Peyer's patch (tissue), 4 donors: ENCODE data around the gene BAIAP2L1. TPM values are rescaled to one million over a fixed set of nuclear protein-coding genes. Genes with fewer than 3 reads are reported as not detected.

Source experiments
- DNase-seq, 3 donors: peaks; one replicate each; pipeline ENCODE4 v3.0.0-alpha.2; 2017 to 2019
- H3K27ac ChIP-seq, 4 donors: fragments of 200-600 bp; sonication (generic); one replicate each; pipeline ENCODE4 v1.5.1; 2016 to 2019
- H3K27me3 ChIP-seq, 2 donors: fragments of 200-600 bp; sonication (generic); one replicate each; pipeline ENCODE4 v1.5.1; 2019
- H3K36me3 ChIP-seq, 3 donors: fragments of 200-600 bp; sonication (generic); one replicate each; pipeline ENCODE4 v1.5.1; 2016 to 2019
- H3K4me1 ChIP-seq, 4 donors: fragments of 200-600 bp; sonication (generic); one replicate each; pipeline ENCODE4 v1.5.1; 2016 to 2019
- H3K4me3 ChIP-seq, 4 donors: fragments of 200-600 bp; sonication (generic); 1 replicate in 3 of 4; 2 replicates in 1 of 4; pipeline ENCODE4 v1.5.1; 2016 to 2019; ENCODE audit warnings: mild to moderate bottlenecking in 1 of 4
- H3K9me3 ChIP-seq, 4 donors: fragments of 200-600 bp; sonication (generic); one replicate each; pipeline ENCODE4 v1.5.1; 2016 to 2019; ENCODE audit warnings: mild to moderate bottlenecking in 1 of 4
- CTCF ChIP-seq, 6 experiments: fragments of 450-650 bp in 4 of 6; fragments of 200-600 bp in 2 of 6; sonication (generic) in 1 of 6; IDR thresholded peaks; one replicate each; pipeline ENCODE4 v1.5.1; 2017 to 2019; ENCODE audit warnings: antibody characterized with exemption in 6 of 6, mild to moderate bottlenecking in 3 of 6, moderate library complexity in 1 of 6
- POLR2A ChIP-seq, 2 donors: fragments of 450-650 bp; IDR thresholded peaks; one replicate each; pipeline ENCODE4 v1.5.1; 2017; ENCODE audit warnings: antibody characterized with exemption in 2 of 2, mild to moderate bottlenecking in 2 of 2, moderate library complexity in 2 of 2
- total RNA-seq, 4 donors: library from RNA; depleted of rRNA; stranded (reverse); fragments of >200 nt; gene quantifications; one replicate each; pipeline ENCODE4 v1.1.0, GENCODE V29; 2016

The BAIAP2L1 gene
- total RNA-seq, 4 donors from 2014 or later, result 31.4 to 46.4 (median 41.9) TPM

DNA sequence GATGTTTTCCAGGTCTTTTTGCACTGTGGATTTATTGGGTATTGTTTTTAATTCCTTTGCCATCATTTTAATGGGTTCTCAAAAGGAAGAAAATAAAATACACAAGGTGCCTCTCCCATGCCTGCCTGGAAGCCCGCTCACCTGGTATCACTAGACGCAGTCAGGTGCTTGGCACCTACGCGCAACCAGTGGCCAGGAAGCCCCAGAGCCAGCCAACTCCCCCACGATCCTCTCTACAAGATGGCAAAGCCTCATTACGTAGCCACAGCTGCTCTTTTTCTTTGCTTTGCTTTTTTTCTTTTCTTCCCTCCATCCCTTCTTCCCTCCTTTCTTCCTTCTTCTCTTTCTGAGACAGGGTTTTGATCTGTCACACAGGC is 34.3 kb downstream of the BAIAP2L1 start:
- Histone ChIP-seq H3K27ac (no peak overlapping the region), H3K4me3 (no peak overlapping the region), H3K27me3 (no peaks in the 10 kb centered on the region), H3K9me3 (no peaks in the 10 kb centered on the region), H3K4me1 (peaks cover 0 to 3% (median 0%) of the 10 kb centered on the region in 4 donors), H3K36me3 (no peaks in the 10 kb centered on the region)
- peak in 1 of 3 donors; percentile 36 for DNase-seq
- TF ChIP-seq CTCF (IDR thresholded peaks at IDR 0.05) (no peak), POLR2A (IDR thresholded peaks at IDR 0.05) (no peak)

DNA sequence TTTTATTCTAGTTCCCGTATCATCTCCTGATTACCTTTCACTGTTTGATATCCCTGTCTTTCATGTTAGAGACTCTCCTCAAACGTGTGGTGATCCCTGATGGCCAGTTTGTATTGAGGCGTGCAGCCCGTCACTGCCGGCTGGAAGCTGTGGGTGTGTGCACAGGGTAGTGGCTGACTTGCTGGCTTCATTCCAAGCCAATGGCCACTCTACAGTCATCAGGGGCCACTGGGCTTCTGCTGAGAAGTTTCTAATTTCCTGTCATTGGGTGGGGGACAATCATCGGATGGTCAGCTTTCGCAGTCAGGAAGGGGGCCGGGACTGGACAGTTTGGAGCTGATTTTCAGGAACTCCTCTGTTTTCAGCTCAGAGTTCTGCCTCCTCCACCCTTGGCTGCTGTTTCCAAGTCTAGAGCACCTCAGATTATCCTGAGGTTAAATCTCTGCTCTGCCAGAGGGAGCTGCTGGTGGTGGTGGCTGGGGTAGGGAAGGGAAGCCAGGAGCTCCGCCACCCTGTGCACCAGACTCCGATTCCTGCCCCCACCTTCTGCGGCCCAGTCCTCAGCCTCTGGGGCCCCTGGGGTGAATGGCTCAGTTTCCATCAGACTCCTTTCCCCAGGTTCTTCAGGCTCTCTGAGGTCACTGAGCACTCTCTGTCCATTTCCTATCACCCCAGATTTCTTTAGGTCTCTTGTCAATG is 34.9 kb downstream of the BAIAP2L1 start:
- Histone ChIP-seq H3K9me3 (no peaks in the 10 kb centered on the region), H3K27ac (peak overlapping the region in 1 of 4 donors; percentile 12), H3K36me3 (no peaks in the 10 kb centered on the region), H3K4me3 (no peak overlapping the region), H3K4me1 (peaks cover 0 to 3% (median 0%) of the 10 kb centered on the region in 4 donors), H3K27me3 (no peaks in the 10 kb centered on the region)
- TF ChIP-seq POLR2A (IDR thresholded peaks at IDR 0.05), result no peak
- TF ChIP-seq CTCF (IDR thresholded peaks at IDR 0.05), result no peak
- peak in 1 of 3 donors; percentile 54 for DNase-seq

DNA sequence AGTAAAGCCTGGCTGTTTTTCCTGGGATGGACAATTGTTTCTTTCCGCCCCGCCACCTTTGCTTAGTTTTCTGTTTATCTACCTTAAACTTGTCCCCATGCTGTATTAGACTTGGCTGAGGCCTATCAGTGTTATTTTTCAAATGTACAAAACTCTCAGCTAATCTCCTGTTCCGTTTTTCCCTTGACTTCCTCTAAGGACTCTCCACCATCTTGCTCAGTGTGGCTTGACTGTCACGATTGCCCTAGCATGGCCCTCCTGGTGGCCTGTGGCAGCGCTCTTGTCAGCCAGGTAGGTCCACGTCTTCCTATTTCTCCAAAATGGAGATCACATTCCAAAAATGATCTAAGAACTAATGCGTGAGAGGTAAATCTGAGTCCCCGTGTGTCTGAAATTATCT is 36.7 kb downstream of the BAIAP2L1 start:
- TF ChIP-seq CTCF (IDR thresholded peaks at IDR 0.05) (no peak), POLR2A (IDR thresholded peaks at IDR 0.05) (no peak)
- H3K27me3 ChIP-seq, result no peaks in the 10 kb centered on the region
- no peak overlapping the region for H3K4me3 ChIP-seq
- H3K4me1 ChIP-seq, result peaks cover 0 to 9% (median 0%) of the 10 kb centered on the region in 4 donors
- no peaks in the 10 kb centered on the region for H3K36me3 ChIP-seq
- H3K9me3 ChIP-seq, result no peaks in the 10 kb centered on the region
- no peak for DNase-seq
- no peak overlapping the region for H3K27ac ChIP-seq

GRCh38 chr7:98362517-98362916 is 38.4 kb downstream of the BAIAP2L1 start:
- H3K9me3 ChIP-seq, result no peaks in the 10 kb centered on the region
- no peaks in the 10 kb centered on the region for H3K27me3 ChIP-seq
- no peak overlapping the region for H3K27ac ChIP-seq
- H3K4me1 ChIP-seq, result peaks cover 0 to 7% (median 0%) of the 10 kb centered on the region in 4 donors
- H3K36me3 ChIP-seq, result no peaks in the 10 kb centered on the region
- no peak for TF ChIP-seq POLR2A (IDR thresholded peaks at IDR 0.05)
- no peak for TF ChIP-seq CTCF (IDR thresholded peaks at IDR 0.05)
- H3K4me3 ChIP-seq, result no peak overlapping the region
- no peak for DNase-seq

- Histone ChIP-seq H3K4me1 (peaks cover 0 to 9% (median 0%) of the 10 kb centered on the region in 4 donors), H3K27me3 (no peaks in the 10 kb centered on the region), H3K36me3 (no peaks in the 10 kb centered on the region), H3K4me3 (peak overlapping the region in 1 of 4 donors; percentile 12), H3K27ac (peak overlapping the region in 3 of 4 donors; percentile 53 to 88 (median 82)), H3K9me3 (no peaks in the 10 kb centered on the region)
- TF ChIP-seq POLR2A (IDR thresholded peaks at IDR 0.05), result no peak
- TF ChIP-seq CTCF (IDR thresholded peaks at IDR 0.05), result peak in 2 of 6 experiments; percentile 27 to 28
- DNase-seq, result peak in 2 of 3 donors; percentile 78 to 80
Measured at GRCh38 chr7:98360221-98361130, 40.4 kb downstream of the BAIAP2L1 start.
